Pancreas (tissue), 10 donors: ENCODE data around the gene MRM2. TPM values are rescaled to one million over a fixed set of nuclear protein-coding genes. Genes with fewer than 3 reads are reported as not detected.

ENCODE experiments used
- ATAC-seq, 4 donors: fragments of 200-7000 bp; cut with Tn5 transposase; one replicate each; pipeline versions ENCODE4 v1.8.0 to v1.9.1; 2020; ENCODE audit warnings: mild to moderate bottlenecking in 4 of 4, moderate library complexity in 4 of 4
- DNase-seq, 6 donors: peaks; one replicate each; pipeline ENCODE4 v3.0.0-alpha.2; 2020
- FAIRE-seq: peaks from 2 replicates; lab custom pipeline; 2012; peaks lifted over from hg19 to GRCh38; lab: Jason Lieb, UNC
- H3K27ac ChIP-seq, 4 donors: fragments of 200-600 bp; sonication (generic); 1 replicate in 3 of 4; 2 replicates in 1 of 4; pipeline versions ENCODE4 v1.5.0 to v1.8.0; 2020
- H3K27me3 ChIP-seq, 4 donors: fragments of 200-600 bp; one replicate each; pipeline ENCODE4 v1.8.0; 2021
- H3K36me3 ChIP-seq, 3 donors: fragments of 200-600 bp; sonication (generic) in 1 of 3; one replicate each; pipeline versions ENCODE4 v1.5.0 to v1.8.0; 2020 to 2021
- H3K4me1 ChIP-seq, 3 donors: fragments of 200-600 bp; one replicate each; pipeline ENCODE4 v1.8.0; 2021
- H3K4me3 ChIP-seq, 4 donors: fragments of 200-600 bp; sonication (generic) in 2 of 4; one replicate each; pipeline versions ENCODE4 v1.5.0 to v1.8.0; 2020 to 2021
- H3K9me3 ChIP-seq, 4 donors: fragments of 200-600 bp; one replicate each; pipeline ENCODE4 v1.8.0; 2021
- CTCF ChIP-seq, 4 donors: fragments of 200-600 bp; sonication (generic) in 3 of 4; IDR thresholded peaks; one replicate each; pipeline versions ENCODE4 v1.5.0 to v1.8.0; 2021; ENCODE audit warnings: antibody characterized with exemption in 4 of 4
- WGBS, 2 donors: extraction: QIAGEN DNeasy Blood & Tissue Kit; methylation state at CpG; one replicate each; pipeline ENCODE4 v1.1.7; 2013; 5-methylcytosine and 5-hydroxymethylcytosine counted together
- intact Hi-C, 3 donors: fragments of 100-400 bp; cut with DNase I; formaldehyde crosslinking; loops; one replicate each; pipeline versions ENCODE4 v1.11.1 to v1.14.2; 2022
- polyA plus RNA-seq, 2 donors: library from polyadenylated mRNA; stranded (reverse); fragments of 200-250 nt; gene quantifications; one replicate each; pipeline ENCODE4 v1.2.3, GENCODE V29; 2013
- total RNA-seq, 6 donors: library from RNA; stranded (reverse); fragmentation: NEBNext Ultra II Directional in 4 of 6; extraction: Animal tissue kit (Norgen Biotek cat#: 25700) in 4 of 6; gene quantifications; one replicate each; pipeline versions ENCODE4 v1.2.1 to v1.2.4, GENCODE V29; 2021 to 2023
- donor health status: healthy with polysubstance abuse.
- donor health status: DM: no; HTN: no; CAD: no; lungs with moderate emphysema.
- donor health status: DM: no; HTN: no; CAD: no.
- donor health status: control.
- donor health status: control.
- donor health status: Bipolar disorder and iron deficiency.
- donor health status: DM: yes; HTN: yes; CAD: no.
- donor health status: DM: no; HTN: no; CAD: no.
- donor health status: DM: no; HTN: no; CAD: no.
- donor health status: DM: yes; HTN: yes; CAD: no.

MRM2 gene
- total and polyA plus RNA-seq, 8 donors: 3.5 to 12.3 (median 7.8) TPM

- no peak overlapping the region for H3K4me3 ChIP-seq
- ATAC-seq (no peak), DNase-seq (peak in 1 of 6 donors; percentile 54), FAIRE-seq (no peak)
- H3K27ac ChIP-seq: no peak overlapping the region
- peaks cover 0 to 8% (median under 1%) of the 10 kb centered on the region in 3 donors for H3K36me3 ChIP-seq
- no peak for TF ChIP-seq CTCF (IDR thresholded peaks at IDR 0.05)
- no peaks in the 10 kb centered on the region for H3K9me3 ChIP-seq
- H3K4me1 ChIP-seq: no peaks in the 10 kb centered on the region
- 85 to 90% methylated on average over 15 of the region's 15 CpGs for WGBS, 2 donors
- intact Hi-C loops: loop anchor here in 2 of 3 donors (10.0 kb wide), 2 partner anchors 547 to 627 kb away; no protein-coding TSS in a partner anchor
- H3K27me3 ChIP-seq: no peaks in the 10 kb centered on the region
These were observed 30.6 kb downstream of the MRM2 start for GRCh38 chr7:2211259-2211880.

GRCh38 chr7:2210551-2211258, 31.3 kb downstream of the MRM2 start:
- TF ChIP-seq CTCF (IDR thresholded peaks at IDR 0.05): no peak
- Histone ChIP-seq H3K9me3 (no peaks in the 10 kb centered on the region), H3K27ac (no peak overlapping the region), H3K36me3 (peaks cover 0 to 8% (median 0%) of the 10 kb centered on the region in 3 donors), H3K27me3 (no peaks in the 10 kb centered on the region), H3K4me1 (no peaks in the 10 kb centered on the region), H3K4me3 (no peak overlapping the region)
- DNase-seq (peak in 2 of 6 donors; percentile 45 to 66), ATAC-seq (no peak), FAIRE-seq (no peak)
- 92 to 94% methylated on average over 30 of the region's 30 CpGs for WGBS, 2 donors
- intact Hi-C loops: loop anchor here in 2 of 3 donors (10.0 kb wide), 2 partner anchors 546 to 626 kb away; no protein-coding TSS in a partner anchor

GRCh38 chr7:2209961-2210323, 32.1 kb downstream of the MRM2 start:
- H3K27ac ChIP-seq: no peak overlapping the region
- no peak for TF ChIP-seq CTCF (IDR thresholded peaks at IDR 0.05)
- no peak for DNase-seq
- H3K4me1 ChIP-seq: no peaks in the 10 kb centered on the region
- no peak for FAIRE-seq
- ATAC-seq: no peak
- 87% methylated on average over 8 of the region's 8 CpGs for WGBS, 2 donors
- H3K4me3 ChIP-seq: no peak overlapping the region
- H3K9me3 ChIP-seq: no peaks in the 10 kb centered on the region
- H3K27me3 ChIP-seq: no peaks in the 10 kb centered on the region
- intact Hi-C loops: loop anchor here in 2 of 3 donors (10.0 kb wide), 2 partner anchors 545 to 625 kb away; no protein-coding TSS in a partner anchor
- peaks cover 0 to 8% (median 0%) of the 10 kb centered on the region in 3 donors for H3K36me3 ChIP-seq

GRCh38 chr7:2209146-2209960, 32.7 kb downstream of the MRM2 start:
- Histone ChIP-seq H3K27ac (no peak overlapping the region), H3K36me3 (peaks cover 0 to 8% (median 0%) of the 10 kb centered on the region in 3 donors), H3K4me1 (no peaks in the 10 kb centered on the region), H3K27me3 (no peaks in the 10 kb centered on the region), H3K4me3 (no peak overlapping the region), H3K9me3 (no peaks in the 10 kb centered on the region)
- intact Hi-C loops: no loop called here
- ATAC-seq (peak in 3 of 4 donors; percentile 82 to 85 (median 84)), FAIRE-seq (no peak), DNase-seq (peak in 4 of 6 donors; percentile 18 to 74 (median 59))
- 68 to 71% methylated on average over 21 of the region's 21 CpGs for WGBS, 2 donors
- peak in 3 of 4 donors; percentile 38 to 46 (median 38) for TF ChIP-seq CTCF (IDR thresholded peaks at IDR 0.05)
